Adrenal gland (tissue), 12 donors: ENCODE results near the gene MEIS1. TPM values are rescaled to one million over a fixed set of nuclear protein-coding genes. Genes with fewer than 3 reads are reported as not detected.
A peak's percentile ranks its signal among the peaks of the same experiment; 100 is the strongest.

Experiments
- DNase-seq, 7 donors: peaks; one replicate each; pipeline ENCODE4 v3.0.0-alpha.2; 2019 to 2020
- H3K27ac ChIP-seq, 5 donors: fragments of 200-600 bp; sonication (generic) in 4 of 5; 1 replicate in 3 of 5; 2 replicates in 2 of 5; pipeline versions ENCODE4 v1.5.1 to v1.8.0; 2016 to 2020; ENCODE audit warnings: mild to moderate bottlenecking in 1 of 5
- H3K27me3 ChIP-seq: fragments of 200-600 bp; 2 replicates; pipeline ENCODE4 v1.8.0; 2021
- H3K36me3 ChIP-seq, 2 donors: fragments of 200-600 bp; replicated peaks in 1 of 2; 1 replicate in 1 of 2; 2 replicates in 1 of 2; pipeline versions ENCODE4 v1.5.1 to v1.8.0; 2018 to 2022
- H3K4me1 ChIP-seq, 2 donors: fragments of 200-600 bp; replicated peaks in 1 of 2; 1 replicate in 1 of 2; 2 replicates in 1 of 2; pipeline versions ENCODE4 v1.5.1 to v1.8.0; 2018 to 2021
- H3K4me3 ChIP-seq, 4 donors: fragments of 200-600 bp; sonication (generic) in 3 of 4; one replicate each; pipeline ENCODE4 v1.5.1; 2016 to 2018
- H3K9me3 ChIP-seq, 3 donors: fragments of 200-600 bp; sonication (generic) in 1 of 3; replicated peaks in 1 of 3; 1 replicate in 2 of 3; 2 replicates in 1 of 3; pipeline versions ENCODE4 v1.5.1 to v1.8.0; 2016 to 2021
- CTCF ChIP-seq, 6 experiments: fragments of 450-650 bp in 4 of 6; fragments of 200-600 bp in 2 of 6; sonication (generic) in 1 of 6; IDR thresholded peaks; 1 replicate in 5 of 6; 2 replicates in 1 of 6; pipeline versions ENCODE4 v1.5.1 to v1.8.0; 2016 to 2021; ENCODE audit warnings: antibody characterized with exemption in 6 of 6, mild to moderate bottlenecking in 2 of 6, moderate library complexity in 1 of 6
- POLR2A ChIP-seq, 2 donors: fragments of 450-650 bp; IDR thresholded peaks; one replicate each; pipeline ENCODE4 v1.6.1; 2017; ENCODE audit warnings: antibody characterized with exemption in 2 of 2, mild to moderate bottlenecking in 2 of 2, moderate library complexity in 1 of 2
- WGBS, 4 donors: extraction: QIAGEN DNeasy Blood & Tissue Kit in 2 of 4; methylation state at CpG; one replicate each; pipeline versions ENCODE4 v1.1.5 to v1.1.7; 2013 to 2017; 5-methylcytosine and 5-hydroxymethylcytosine counted together
- intact Hi-C, 2 donors: fragments of 100-400 bp; cut with DNase I; formaldehyde crosslinking; loops; one replicate each; pipeline versions ENCODE4 v1.14.1 to v1.15.0; 2022 to 2023
- polyA plus RNA-seq, 3 donors: library from polyadenylated mRNA; stranded (reverse); fragments of 200-250 nt in 2 of 3; fragments of 350-450 nt in 1 of 3; fragmentation: Illumina TruSeq in 1 of 3; extraction: RNeasy Lipid Tissue Mini Kit (QIAGEN cat#74804) in 1 of 3; gene quantifications; one replicate each; pipeline ENCODE4 v1.2.3, GENCODE V29; 2013 to 2014
- total RNA-seq, 9 donors: library from RNA; depleted of rRNA in 4 of 9; stranded (reverse); fragments of >200 nt in 4 of 9; fragments of 120-200 nt in 1 of 9; fragmentation: NEBNext Ultra II Directional in 1 of 9; extraction: Animal tissue kit (Norgen Biotek cat#: 25700) in 1 of 9; gene quantifications; one replicate each; pipeline versions ENCODE4 v1.1.0 to v1.2.4, GENCODE V29; 2013 to 2023
- donor health status: healthy with polysubstance abuse.
- donor health status: Bipolar disorder and iron deficiency.
- donor health status: DM: yes; HTN: yes; CAD: no.
- donor health status: DM: no; HTN: no; CAD: no.
- donor health status: DM: no; HTN: no; CAD: no.
- donor health status: DM: yes; HTN: yes; CAD: no.

MEIS1 gene
- total and polyA plus RNA-seq, 12 donors, result 56.3 to 257 (median 107) TPM

- H3K27ac ChIP-seq, result peak overlapping the region in 3 of 5 donors; percentile 56 to 71 (median 69)
- no peak for TF ChIP-seq POLR2A (IDR thresholded peaks at IDR 0.05)
- no peak for TF ChIP-seq CTCF (IDR thresholded peaks at IDR 0.05)
- intact Hi-C loops, result no loop called here
- peak overlapping the region in 1 of 4 donors; percentile 4 for H3K4me3 ChIP-seq
- WGBS, 4 donors, result 34 to 44% (median 39%) methylated on average over 17 of the region's 17 CpGs
- H3K36me3 ChIP-seq, result peaks cover 0 to 17% of the 10 kb centered on the region in 2 donors
- H3K9me3 ChIP-seq, result no peaks in the 10 kb centered on the region
- H3K27me3 ChIP-seq, result no peaks in the 10 kb centered on the region
- DNase-seq, result peak in 2 of 7 donors; percentile 20 to 27
- H3K4me1 ChIP-seq, result peaks cover 28 to 59% of the 10 kb centered on the region in 2 donors
Observed at GRCh38 chr2:66508484-66509071, 73.7 kb downstream of the MEIS1 start.

- TF ChIP-seq CTCF (IDR thresholded peaks at IDR 0.05) (no peak), POLR2A (IDR thresholded peaks at IDR 0.05) (no peak)
- Histone ChIP-seq H3K27ac (peak overlapping the region in 3 of 5 donors; percentile 56 to 71 (median 69)), H3K4me1 (peaks cover 28 to 60% of the 10 kb centered on the region in 2 donors), H3K27me3 (no peaks in the 10 kb centered on the region), H3K4me3 (no peak overlapping the region), H3K36me3 (peaks cover 0 to 14% of the 10 kb centered on the region in 2 donors), H3K9me3 (no peaks in the 10 kb centered on the region)
- 65 to 79% (median 77%) methylated on average over 1 of the region's 1 CpG for WGBS, 4 donors
- intact Hi-C loops, result no loop called here
- DNase-seq, result no peak
Observed at GRCh38 chr2:66509326-66509811, 74.4 kb downstream of the MEIS1 start.

- Histone ChIP-seq H3K4me3 (no peak overlapping the region), H3K27ac (no peak overlapping the region), H3K4me1 (peaks cover 17 to 65% of the 10 kb centered on the region in 2 donors), H3K36me3 (peaks cover 0 to 14% of the 10 kb centered on the region in 2 donors), H3K27me3 (no peaks in the 10 kb centered on the region), H3K9me3 (no peaks in the 10 kb centered on the region)
- DNase-seq, result no peak
- TF ChIP-seq CTCF (IDR thresholded peaks at IDR 0.05), result no peak
- no peak for TF ChIP-seq POLR2A (IDR thresholded peaks at IDR 0.05)
- intact Hi-C loops, result no loop called here
Observed at GRCh38 chr2:66512626-66513025, 77.7 kb downstream of the MEIS1 start.

GRCh38 chr2:66515743-66516142 is 80.8 kb downstream of the MEIS1 start:
- intact Hi-C loops, result no loop called here
- Histone ChIP-seq H3K36me3 (peaks cover 0 to 14% of the 10 kb centered on the region in 2 donors), H3K9me3 (no peaks in the 10 kb centered on the region), H3K27ac (peak overlapping the region in 1 of 5 donors; percentile 54), H3K27me3 (no peaks in the 10 kb centered on the region), H3K4me3 (no peak overlapping the region), H3K4me1 (peaks cover 0 to 59% of the 10 kb centered on the region in 2 donors)
- 29 to 44% (median 37%) methylated on average over 2 of the region's 2 CpGs for WGBS, 4 donors
- DNase-seq, result no peak
- TF ChIP-seq CTCF (IDR thresholded peaks at IDR 0.05), result no peak
- no peak for TF ChIP-seq POLR2A (IDR thresholded peaks at IDR 0.05)
